Activated gamma-delta T cell (primary cell): ENCODE data around the gene HP.
"Not testable (repeated sequence)": the region's sequence is repeated elsewhere in the genome, so short reads cannot be mapped to it uniquely, and the experiment has no call there.

Experiments
- DNase-seq: peaks from one replicate; lab custom pipeline; 2025; lab: John Stamatoyannopoulos, UW

HP gene

GRCh38 chr16:72043058-72043457 lies 11.2 kb upstream of the HP start:
- DNase-seq = no peak

GRCh38 chr16:72043539-72043938 lies 10.8 kb upstream of the HP start:
- no peak for DNase-seq

- no peak for DNase-seq
These were observed 10.0 kb upstream of the HP start for GRCh38 chr16:72044296-72044695.

GRCh38 chr16:72044825-72045359 lies 9.4 kb upstream of the HP start:
- DNase-seq = no peak

GRCh38 chr16:72049110-72049509 lies 5.2 kb upstream of the HP start:
- DNase-seq = no peak

- DNase-seq = no peak
These were observed 3.4 kb upstream of the HP start for GRCh38 chr16:72050769-72051464.

- DNase-seq = no peak
These were observed 2.5 kb upstream of the HP start for GRCh38 chr16:72051818-72052217.

GRCh38 chr16:72055911-72056310 lies 1.6 kb downstream of the HP start:
- no peak for DNase-seq

GRCh38 chr16:72057313-72057712 lies 3.0 kb downstream of the HP start:
- DNase-seq = not testable (repeated sequence)

- not testable (repeated sequence) for DNase-seq
These were observed 4.8 kb downstream of the HP start for GRCh38 chr16:72059060-72059459.

GRCh38 chr16:72060405-72060804 lies 6.1 kb downstream of the HP start:
- no peak for DNase-seq

- no peak for DNase-seq
These were observed 7.3 kb downstream of the HP start for GRCh38 chr16:72061564-72061963.

- DNase-seq = no peak
These were observed 10.1 kb downstream of the HP start for GRCh38 chr16:72064361-72064894.

GRCh38 chr16:72066747-72067146 lies 12.4 kb downstream of the HP start:
- no peak for DNase-seq

- no peak for DNase-seq
These were observed 14.6 kb downstream of the HP start for GRCh38 chr16:72068930-72069329.

- no peak for DNase-seq
These were observed 18.4 kb downstream of the HP start for GRCh38 chr16:72072514-72073342.

- DNase-seq = no peak
These were observed 19.4 kb downstream of the HP start for GRCh38 chr16:72073560-72074230.

- not testable (repeated sequence) for DNase-seq
These were observed 20.8 kb downstream of the HP start for GRCh38 chr16:72075067-72075466.

- not testable (repeated sequence) for DNase-seq
These were observed 22.8 kb downstream of the HP start for GRCh38 chr16:72076991-72077706.

- no peak for DNase-seq
These were observed 29.6 kb downstream of the HP start for GRCh38 chr16:72083778-72084404.

- DNase-seq = no peak
These were observed 30.1 kb downstream of the HP start for GRCh38 chr16:72084445-72084844.
